GM04504 (cell line): ENCODE results near the gene COA8.

Source experiments
- DNase-seq: peaks from one replicate; pipeline ENCODE4 v3.0.0-alpha.2; 2012; ENCODE audit warnings: low read depth

Gene COA8

DNA sequence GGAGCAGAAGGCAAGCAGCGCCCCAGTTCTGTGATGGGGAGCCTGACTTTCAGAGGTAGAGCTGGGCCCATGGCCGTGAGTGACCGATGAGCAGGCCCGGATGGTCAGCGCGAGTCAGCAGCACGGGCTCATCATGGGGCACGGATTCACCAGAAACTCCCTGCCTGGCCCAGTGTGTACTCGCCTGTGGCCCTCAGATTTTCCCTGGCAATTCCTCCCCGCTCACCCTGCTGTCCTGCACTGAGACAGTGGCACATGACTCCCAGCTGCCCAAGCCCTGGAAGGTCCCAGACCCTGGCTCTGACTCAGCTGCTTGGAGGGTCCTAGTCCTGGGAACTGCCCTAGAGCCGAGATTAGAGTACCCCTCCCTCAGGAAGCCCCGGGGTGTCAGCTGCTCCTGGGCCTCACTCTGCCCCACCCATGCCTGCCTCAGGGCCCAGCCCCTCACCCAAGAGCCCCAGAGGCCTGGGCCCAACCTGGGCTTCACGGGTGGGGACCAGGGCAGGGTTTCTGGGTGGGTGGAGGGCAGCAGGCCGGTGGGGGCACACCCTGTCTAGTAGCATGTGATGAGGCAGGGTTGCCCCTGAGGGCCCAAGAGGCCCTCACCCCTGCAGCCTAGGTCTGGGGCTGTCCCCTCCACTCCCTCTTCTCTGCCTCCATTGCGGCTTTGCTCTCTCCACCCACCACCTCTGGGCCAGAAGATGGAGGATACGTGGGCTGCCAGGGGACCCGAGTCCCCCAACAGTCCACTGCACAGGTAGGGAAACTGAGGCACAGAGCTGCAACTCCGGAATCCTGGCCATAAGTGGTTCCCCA is 25.4 kb upstream of the COA8 start:
- no peak for DNase-seq

DNA sequence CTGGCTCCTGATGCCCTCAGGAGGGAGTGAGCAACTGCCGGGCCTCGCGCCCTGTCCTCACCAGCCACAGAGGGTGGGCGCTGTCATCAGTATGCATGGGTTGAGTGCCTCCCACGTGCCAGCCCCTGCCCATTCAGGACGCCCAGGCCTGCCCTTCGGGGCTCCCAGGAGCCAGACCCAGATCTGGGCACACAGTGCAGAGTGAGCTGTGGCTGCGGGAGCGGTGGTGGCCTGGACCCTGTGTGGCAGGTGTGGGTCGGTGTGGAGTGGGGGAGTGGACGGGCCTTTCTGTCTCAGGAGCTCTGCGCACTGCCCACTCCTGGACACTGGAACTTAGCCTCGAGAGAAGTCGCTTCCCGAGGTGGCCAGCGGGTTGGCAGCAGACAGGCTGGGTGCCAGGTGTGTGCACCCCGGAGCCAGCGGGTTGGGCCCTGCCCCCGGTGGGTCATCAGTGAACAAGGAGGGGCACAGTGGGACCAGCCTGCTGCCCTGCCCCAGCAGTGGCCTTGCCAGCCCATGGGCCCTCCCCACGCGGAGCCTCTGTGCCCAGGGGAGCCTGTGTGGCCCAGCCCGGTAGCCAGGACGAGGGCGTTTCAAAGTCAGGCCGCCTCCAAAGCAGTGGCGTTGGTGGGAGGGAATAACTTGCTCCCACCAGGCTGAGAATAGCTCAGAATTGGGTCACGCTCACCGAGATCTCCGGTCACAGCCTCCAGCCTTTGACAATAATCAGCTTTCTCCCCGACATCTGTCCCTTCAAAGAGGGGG is 24.3 kb upstream of the COA8 start:
- DNase-seq: no peak

DNA sequence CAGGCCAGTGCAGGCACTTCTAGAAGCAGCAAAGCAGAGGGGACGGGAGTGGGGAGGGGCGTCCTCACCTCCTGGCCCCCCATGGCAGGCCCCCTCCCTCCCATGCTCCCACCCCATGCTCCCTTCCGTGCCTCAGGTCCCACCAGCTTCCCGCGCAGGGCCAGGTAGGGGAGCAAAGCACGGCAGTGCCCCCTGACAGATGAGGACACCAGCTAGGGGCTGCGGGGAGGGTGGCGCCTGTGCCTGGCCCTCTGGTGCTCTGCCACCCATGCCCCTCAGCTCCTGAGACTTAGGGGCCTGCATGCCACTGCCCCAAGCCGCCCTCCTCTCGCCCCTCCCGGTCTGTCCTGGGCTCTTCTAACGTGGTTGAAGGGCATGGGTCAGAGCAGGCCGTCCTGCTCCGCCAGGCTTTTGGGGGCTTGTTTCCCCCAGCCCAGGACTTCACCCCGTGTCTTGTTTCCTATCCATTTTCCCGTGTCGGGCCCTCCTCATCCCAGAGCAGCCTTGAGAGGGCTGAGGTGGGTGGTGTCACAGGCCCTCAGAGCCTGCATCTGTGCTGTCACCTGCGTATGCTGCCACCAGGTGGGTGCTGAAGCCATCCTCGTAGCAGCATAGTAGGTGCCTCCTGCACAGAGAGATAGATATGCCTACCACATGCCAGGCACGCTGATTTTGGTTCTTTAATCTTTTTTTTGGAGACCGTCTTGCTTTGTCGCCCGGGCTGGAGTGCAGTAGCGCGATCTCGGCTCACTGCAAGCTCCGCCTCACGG is 23.5 kb upstream of the COA8 start:
- no peak for DNase-seq

DNA sequence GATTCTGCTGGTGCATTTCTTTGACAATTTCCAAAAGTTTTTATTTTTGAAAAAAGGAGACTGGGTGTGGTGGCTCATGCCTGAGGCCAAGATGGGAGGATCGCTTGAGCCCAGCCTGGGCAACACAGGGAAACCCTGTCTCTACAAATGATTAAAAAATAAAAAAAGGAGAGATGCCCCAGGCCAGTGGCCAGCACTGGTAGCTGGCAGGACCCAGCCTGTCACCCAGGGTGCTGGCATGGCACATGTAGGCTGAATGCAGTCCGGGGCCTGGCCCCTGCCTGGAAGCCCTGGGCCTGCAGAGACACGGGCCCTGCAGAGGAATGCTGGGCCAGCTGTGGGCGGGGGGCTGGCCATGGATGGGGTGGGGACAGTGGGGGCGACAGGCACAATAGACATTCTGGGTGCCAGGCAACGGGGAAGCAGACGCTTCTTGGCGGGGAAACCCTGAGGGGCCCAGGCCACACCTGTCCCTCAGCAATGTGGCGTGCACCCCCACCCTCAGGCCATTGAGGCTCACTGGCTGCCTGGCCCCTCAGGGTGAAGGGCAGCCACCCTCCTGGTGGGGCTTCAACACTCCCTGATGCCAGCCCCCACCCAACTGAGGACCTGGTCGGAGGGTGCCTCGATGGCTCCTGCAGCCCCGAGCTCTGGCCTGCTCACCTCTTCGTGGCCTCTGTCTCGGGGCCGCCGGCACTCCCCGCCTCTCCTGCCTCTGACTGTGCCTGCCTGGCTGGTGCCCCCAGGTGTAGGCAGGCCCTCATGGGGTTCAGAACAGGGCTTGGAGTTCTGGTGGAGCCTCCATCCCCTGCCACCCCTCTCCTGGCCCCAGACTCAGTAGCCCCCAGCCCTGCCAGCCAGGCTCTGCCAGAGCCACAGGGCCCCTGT is 21.7 kb upstream of the COA8 start:
- no peak for DNase-seq

DNA sequence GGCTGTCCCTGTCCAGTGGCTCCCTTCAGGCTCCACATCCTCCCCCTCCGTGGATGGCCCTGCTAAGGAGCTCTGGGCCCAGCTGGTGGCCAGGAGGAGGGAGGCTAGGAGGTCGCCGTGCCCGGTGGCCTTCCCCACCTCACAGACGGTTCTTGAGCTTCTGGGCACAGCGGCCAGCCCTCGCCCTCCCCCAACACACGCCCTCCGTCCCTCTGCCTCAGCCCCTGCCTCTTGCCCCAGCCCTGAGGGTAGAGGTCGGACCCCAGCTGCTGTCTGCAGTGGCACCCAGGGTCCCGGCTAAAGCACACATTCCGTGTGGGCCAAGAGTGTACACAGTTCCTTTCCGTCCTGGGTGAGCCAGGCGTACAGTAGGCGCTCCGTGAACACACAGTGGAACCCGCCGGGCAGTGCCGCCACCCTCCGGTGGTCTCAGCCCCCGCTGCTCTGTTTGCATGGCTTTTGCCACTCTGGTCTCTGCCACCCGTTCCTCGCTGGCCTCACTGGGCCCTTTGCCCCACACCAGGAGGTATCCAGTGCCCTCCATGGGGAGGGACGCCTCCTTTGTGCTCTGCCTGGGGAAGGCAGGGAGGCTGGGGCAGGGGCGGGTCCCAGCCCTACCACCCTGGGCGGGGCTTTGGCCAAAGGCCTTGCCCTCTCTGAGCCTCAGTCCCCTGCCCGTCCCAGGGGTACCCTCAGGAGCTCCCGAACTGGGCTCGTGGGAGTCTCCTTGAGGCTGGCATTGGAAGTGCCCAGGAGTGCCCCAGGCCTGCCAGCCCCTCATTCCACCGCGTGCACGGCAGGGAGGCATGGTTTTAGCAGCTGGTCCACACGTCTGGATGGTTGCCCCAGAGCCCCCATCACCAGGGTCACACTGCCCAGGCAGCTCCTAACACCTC is 20.8 kb upstream of the COA8 start:
- DNase-seq: no peak

DNA sequence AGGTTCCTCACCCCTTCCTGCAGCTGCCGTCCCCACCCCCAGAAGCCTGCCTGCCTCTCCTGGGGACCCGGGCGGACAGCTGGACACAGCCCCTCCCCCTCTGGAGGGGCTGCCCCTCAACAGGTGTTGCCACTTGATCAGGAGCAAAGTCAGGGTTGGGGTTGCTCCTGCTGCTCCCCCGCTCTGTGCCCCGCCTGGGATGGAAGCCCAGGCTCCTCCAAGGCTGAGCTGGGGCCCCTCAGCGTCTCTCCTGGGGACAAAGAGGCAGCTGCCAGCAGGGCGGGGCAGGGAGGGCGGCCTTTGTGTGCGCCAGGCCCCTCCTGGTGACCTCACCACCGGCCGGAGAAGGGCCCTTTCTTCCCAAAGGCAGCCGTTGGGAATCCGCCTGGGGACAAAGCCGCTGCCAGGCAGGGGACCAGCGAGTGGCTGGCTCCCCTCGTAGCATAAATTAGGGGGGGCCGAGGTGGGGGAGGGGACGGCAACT is 20.1 kb upstream of the COA8 start:
- no peak for DNase-seq

DNA sequence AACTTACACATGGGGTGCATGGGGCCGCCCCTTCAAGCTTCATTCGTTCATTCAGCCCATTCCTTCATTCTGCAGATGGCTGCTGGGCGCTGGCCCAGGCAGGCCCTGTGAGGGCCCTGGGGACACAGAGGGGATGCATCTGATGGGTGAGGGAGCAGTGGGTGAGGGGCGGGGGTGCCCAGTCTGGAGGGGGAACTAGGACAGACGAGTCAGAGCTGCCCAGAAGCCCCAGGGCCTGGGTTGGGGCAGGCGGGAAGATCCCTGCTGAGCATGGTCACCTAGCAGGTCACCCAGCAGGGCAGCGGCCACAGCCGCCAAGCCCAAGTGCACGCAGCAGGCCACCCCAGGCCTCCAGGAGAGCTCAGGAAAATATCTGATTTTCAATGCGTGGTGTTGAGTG is 19.6 kb upstream of the COA8 start:
- no peak for DNase-seq

DNA sequence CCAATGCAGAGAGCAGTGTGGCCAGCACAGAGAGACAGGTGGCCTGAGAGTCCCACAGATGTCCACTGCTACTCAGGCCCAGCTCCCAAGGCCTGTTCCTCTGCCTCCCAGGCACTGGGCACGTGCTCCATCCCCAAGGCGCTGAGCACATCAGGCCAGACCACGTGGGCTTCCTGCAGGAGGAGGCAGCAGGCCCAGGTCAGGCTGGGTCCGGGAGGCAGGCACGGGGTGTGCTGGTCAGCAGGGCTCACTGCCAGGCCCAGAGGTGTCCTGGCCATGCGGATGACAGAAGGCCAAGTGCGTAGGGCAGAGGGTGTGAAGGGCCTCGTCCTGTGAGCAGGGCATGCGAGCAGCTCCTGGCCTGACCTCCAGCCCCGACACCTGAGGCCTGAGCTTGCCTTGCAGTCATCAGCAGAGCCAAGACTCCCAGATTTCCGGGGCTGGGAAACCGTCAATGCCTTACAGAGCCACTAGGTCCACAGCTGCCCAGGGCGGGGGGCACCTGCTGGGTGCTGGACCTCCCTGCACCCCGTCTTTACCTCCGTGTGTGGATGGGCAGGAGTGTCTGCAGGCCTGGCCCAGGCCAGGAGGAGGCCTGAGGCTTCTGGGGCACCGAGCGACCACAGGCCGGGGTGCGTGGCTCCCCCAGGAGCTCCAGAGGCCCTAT is 18.9 kb upstream of the COA8 start:
- no peak for DNase-seq

DNA sequence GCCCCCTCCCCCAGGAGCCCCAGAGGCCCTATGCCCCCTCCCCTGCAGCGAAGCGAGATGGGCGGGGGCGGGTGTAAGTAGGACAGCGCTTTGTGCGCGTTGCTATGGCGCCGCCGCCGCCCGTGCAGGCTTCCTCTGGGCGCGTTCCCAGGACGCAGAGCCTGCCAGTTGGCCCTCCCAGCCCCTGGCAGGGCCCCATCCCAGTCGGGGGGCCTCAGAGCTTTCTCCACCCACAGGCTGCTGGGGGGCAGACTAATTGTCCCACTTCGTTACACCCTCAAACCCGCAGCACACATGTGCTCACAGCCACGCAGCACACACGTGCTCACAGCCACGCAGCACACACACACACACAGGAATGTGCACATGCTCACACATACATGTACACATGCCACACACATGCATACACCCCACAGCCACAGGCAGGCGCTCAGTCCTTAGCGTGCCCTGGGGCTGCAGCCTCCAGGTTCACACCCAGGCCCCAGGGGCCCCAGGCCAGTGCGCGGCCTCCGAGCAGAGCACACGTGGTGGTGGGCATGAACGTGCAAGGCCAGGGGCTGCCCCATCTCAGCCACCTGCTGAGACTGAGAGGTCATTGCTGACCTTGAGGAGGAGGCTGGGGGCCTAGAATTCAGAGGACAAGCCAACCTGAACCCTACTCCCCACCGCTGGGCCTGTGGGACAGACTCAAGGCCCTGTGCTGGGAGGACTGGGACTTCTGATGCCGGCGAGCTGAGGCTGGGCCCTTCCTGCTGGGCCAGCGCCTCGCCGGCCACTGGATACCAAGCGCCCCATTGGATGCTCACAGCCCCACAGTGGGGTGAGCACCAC is 18.2 kb upstream of the COA8 start:
- DNase-seq: no peak

DNA sequence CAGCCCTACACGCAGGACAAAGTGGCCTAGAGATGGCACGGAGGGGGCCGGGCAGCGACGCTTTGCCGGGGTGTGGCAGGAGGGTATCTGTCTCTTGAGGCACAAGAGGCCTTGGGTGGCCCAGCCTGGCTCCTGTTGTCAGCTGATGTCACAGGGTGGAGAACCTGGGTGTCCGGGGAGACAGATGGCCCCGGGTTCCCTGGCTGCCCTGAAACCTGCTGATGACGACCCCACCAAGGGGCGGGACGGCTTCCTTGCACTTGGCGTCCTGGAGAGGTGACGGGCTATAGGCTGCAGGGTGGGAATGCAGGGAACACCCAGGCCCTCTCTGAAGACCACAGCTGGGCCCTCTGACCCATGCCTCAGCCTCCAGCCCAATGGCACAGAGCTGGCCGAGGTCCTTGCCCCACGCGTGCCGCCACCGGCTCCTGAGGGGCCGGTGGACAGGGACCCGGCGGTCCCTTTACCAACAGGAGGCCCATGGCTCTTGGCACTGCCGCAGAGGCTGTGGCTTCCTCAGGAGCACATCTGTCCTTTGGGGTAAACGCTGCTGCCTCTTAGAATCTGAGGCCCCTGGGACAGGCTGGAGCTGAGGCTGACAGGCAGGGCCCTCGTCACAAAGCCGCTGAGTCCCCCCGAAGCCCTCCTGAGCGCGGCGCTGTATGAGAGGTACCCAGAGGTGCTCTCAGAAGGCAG is 17.4 kb upstream of the COA8 start:
- no peak for DNase-seq

DNA sequence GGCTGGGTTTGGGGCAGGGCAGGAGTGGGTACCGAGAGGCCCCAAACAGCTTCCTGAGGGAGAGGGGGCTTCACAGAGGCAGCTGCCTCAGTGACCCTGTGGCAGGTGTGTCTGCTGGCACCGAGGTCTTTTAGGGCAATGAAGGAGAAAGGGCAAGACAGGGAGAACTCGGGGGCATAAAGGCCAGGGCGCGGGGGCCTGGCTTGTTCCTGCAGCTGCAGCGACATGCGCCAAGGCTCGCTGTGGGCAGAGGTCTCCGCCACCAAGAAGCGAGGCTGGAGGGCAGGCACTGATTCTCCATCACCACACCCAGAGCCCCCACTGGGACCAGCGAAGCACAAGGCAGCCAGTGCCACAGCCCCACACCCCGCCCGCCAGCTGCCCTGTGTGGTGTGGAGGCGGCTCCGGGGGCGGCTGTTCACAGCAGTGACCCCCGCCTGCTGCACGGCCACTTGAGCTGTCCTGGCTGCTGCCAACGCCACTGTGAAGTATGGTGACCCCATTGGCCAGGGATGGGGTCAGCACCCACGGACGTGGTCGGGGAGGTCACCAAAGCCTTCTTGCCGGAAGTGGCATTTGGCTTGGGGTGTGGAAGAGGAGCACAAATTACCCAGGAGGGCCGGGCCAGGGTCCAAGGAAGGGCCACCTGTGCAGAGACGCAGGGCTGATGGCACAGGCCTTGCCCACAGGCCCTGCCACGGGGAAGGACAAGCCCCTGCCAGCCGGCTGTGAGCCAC is 16.7 kb upstream of the COA8 start:
- no peak for DNase-seq

DNA sequence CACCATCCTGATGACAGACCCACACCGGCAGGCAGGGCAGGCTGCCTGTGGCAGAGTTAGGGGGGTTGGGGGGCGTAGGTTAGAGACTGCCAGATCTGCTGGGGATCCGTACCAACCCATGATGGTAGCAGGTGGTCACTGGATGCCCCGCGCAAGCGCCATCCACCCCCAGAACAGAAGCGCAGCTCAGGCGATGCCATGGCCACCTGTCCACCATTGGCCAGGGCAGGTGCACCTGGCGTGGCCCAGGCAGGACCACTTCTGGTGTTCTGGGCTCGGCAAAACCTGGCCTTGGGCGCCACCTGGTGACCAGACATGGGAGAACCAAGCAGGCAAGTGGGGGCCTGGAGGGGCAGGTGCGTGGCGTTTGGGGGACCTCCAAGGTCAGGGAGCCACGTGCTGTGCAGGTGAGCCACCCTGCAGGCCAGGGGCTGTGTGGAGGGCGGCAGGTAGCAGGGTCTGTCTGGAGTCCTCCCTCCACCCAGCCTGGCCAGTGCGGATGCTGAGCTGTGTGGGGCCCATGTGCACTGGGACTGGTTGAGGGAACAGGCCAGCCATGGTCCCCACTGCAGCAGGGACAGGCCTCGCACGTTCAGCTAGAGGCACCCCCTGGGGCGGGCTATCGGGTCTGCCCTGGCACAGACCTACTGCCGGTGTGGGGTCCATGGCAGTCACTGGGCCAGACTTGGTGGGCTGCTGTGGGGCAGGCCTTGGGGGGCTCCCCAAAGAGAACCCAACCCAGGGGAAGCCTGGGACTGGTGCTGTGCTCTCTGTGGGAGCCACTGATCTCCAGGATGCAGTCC is 15.9 kb upstream of the COA8 start:
- DNase-seq: no peak

DNA sequence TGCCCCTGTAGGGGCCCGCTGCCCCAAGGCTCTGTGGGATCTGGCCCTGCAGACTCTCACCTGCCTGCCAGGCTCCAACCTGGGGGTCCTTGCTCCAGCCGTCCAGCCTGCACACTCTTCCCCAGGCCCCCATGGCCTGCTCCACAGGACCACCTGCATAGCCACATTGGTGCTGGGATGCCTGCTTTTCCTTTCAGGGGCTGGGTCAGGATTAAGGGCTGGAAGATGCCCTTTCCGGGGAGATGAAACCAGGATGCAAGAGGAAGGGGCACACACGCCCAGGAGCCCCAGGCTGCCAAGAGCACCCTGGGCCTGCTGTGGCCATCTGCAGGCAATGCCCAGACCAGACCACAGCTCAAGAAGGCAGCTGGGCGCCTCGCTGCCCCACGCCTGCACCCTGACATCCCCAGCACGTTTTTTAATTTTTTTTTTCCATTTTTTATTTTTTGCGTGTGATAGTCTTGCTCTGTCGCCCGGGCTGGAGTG is 15.3 kb upstream of the COA8 start:
- no peak for DNase-seq

DNA sequence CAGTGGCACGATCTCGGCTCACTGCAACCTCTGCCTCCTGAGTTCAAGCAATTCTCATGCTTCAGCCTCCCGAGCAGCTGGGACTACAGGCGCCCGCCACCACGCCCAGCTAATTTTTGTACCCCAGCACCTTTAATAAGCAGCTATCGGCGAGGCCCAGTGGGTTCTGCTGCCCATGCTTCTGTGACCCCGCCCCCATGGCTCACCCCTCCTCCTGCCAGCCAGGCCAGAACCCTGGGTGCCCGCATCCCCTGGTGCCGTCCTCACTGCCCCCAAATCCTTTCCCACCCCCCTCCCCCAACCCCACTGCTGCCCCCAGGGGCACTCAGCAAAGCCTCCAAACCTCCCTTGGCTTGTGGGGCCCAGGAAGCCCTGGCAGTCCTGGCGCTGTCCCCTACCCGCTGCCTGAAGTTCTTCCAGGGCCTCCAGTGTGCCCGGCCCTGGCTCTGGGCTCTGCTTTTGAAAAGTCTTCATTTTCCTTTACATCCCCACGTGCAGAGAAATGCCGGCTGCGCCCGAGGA is 14.8 kb upstream of the COA8 start:
- no peak for DNase-seq

DNA sequence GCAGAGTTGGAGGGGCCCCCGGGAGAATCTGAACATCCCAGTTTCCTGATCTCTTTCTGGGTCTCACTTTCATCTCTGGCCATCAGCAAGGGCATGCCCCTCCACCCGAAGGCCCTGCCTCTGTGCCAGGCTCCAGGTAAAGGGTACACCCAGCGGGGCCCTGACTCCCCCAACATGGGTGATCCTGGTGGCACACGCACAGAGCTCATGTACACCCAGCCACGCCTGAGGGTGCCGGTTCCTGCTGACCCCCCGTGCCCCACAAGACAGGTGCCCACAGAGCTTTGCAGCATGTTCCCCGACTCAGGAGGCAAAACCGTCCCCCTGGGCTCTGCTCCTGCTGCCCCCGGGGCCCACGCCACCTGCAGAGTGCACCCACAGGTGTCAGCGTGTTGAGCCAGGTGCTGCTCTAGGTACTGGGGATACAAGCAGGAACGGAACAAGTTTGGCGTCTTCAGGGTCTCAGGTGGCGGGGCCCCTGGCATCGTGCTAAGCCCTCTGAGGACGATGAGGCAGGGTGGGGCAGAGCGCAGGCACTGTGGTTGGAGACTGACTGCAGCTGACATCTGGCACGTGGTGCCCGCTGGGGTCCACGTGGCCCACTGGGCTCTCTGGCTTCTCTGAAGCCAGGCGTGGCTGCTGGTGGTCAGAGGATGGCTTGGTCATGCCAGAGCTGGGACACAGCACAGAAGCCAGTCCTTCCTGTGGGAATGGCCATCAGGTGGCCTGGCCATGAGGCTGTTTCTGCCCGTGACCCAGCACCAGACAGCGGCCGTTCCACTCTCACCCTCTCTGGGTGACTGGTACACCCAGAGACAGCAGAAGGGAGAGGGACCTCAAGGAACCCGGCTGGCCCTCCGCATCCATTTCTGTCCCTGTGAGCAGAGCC is 14.1 kb upstream of the COA8 start:
- no peak for DNase-seq
